GM19238 (cell line): ENCODE measurements around the gene PNPLA8.
"Not testable (repeated sequence)": the region's sequence is repeated elsewhere in the genome, so short reads cannot be mapped to it uniquely, and the experiment has no call there.

Experiments used
- DNase-seq: peaks from one replicate; pipeline ENCODE4 v3.0.0; 2011; ENCODE audit warnings: low spot score; ENCODE audit not compliant: insufficient read length

Gene PNPLA8, protein sequence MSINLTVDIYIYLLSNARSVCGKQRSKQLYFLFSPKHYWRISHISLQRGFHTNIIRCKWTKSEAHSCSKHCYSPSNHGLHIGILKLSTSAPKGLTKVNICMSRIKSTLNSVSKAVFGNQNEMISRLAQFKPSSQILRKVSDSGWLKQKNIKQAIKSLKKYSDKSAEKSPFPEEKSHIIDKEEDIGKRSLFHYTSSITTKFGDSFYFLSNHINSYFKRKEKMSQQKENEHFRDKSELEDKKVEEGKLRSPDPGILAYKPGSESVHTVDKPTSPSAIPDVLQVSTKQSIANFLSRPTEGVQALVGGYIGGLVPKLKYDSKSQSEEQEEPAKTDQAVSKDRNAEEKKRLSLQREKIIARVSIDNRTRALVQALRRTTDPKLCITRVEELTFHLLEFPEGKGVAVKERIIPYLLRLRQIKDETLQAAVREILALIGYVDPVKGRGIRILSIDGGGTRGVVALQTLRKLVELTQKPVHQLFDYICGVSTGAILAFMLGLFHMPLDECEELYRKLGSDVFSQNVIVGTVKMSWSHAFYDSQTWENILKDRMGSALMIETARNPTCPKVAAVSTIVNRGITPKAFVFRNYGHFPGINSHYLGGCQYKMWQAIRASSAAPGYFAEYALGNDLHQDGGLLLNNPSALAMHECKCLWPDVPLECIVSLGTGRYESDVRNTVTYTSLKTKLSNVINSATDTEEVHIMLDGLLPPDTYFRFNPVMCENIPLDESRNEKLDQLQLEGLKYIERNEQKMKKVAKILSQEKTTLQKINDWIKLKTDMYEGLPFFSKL

GRCh38 chr7:108525985-108526767 is at the start of gene PNPLA8:
Gene PNPLA8, minus strand, starts transcription at chr7:108526135. Its CDS starts 10,644 bp downstream, at chr7:108515491.
- peak; percentile 81 for DNase-seq

- no peak for DNase-seq
Observed at GRCh38 chr7:108575156-108575555, 49.2 kb upstream of the PNPLA8 start.

- no peak for DNase-seq
Observed at GRCh38 chr7:108572480-108572879, 46.5 kb upstream of the PNPLA8 start.

- peak; percentile 7 for DNase-seq
Observed at GRCh38 chr7:108570146-108570755, 44.3 kb upstream of the PNPLA8 start.

DNA sequence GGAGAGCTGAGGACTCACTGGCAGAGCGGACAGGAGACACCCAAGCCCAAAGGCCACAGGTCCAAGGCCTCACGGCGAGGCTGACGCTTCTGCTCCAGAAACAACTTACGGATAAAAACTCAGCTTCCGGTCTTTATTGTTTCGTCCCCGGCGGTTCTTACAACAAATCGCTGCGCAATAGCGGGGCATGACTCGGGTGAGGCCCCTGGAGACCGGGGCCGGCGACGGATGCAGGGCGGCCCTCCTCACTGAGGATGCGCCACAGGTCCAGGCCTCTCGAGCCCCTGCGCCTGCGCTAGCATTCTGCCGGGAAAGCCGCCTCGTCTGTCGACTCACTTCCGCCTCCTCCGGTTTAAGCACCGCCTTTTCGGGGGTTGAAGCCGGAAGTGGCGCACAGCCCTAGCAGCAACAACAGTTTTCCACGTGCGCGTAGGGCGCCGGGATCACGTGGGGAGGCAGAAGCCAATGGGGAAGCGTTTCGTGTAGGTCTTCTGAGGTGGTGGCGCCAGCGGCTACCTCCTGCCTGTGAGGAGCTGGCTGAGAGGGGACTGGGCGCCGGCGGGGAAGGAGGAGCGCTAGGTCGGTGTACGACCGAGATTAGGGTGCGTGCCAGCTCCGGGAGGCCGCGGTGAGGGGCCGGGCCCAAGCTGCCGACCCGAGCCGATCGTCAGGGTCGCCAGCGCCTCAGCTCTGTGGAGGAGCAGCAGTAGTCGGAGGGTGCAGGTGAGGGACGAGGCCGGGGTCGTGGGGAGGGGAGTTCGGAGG is 43.6 kb upstream of the PNPLA8 start, which contains the start of the genes DNAJB9 and THAP5:
Gene DNAJB9, plus strand, starts transcription at position 494 of the 765 bp plus-strand sequence. CDS start 1,853 bp downstream, outside the sequence.
Gene THAP5, minus strand, starts transcription at position 326 of the 765 bp plus-strand sequence. Its CDS starts 137 bp downstream, at position 189.
- DNase-seq = peak; percentile 88

- no peak for DNase-seq
Observed at GRCh38 chr7:108568801-108569380, 43.0 kb upstream of the PNPLA8 start.

GRCh38 chr7:108565987-108566386 is 40.1 kb upstream of the PNPLA8 start:
- DNase-seq = no peak

DNA sequence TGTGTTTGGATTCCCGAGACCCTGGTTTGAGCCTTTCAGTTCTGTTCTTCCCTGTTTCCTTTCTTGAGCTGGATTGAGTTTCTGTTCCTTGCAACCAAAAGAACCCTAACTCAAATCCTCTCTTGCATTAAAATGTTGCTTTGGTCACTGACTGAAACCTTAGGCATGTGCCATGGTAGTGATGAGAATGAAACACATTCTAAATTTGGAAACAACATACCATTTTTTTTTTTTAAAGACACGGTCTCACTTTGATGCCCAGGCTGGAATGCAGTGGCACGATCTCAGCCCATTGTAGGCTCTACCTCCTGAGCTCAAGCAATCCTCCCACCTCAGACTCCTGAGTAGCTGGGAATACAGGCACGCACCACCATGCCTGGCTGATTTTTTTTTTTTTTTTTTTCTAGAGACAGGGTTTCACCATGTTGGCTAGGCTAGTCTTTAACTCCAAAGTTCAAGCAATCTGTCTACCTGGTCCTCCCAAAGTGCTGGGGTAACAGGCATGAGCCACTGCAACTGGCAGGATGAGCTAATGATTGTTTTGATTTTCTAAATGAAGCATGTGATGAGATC is 35.2 kb upstream of the PNPLA8 start:
- DNase-seq = no peak

DNA sequence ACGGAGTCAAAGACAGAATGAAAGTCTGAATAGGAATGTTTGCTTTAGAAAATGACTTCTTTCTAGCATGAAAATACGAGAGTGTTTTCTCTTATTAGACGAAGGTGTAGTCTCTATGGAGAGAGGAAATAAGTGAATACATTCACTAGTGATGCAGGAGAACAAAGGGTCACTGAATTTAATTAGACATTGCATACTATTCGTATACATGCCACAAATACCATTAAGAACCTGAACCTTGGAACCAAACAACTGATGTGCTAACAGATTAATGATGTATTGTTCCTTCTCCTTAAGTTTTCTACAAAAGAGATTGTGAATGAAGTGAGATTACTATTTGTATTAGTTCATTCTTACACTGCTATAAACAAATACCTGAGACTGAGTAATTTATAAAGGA is 33.3 kb upstream of the PNPLA8 start:
- no peak for DNase-seq

- DNase-seq = no peak
Observed at GRCh38 chr7:108557617-108558016, 31.7 kb upstream of the PNPLA8 start.

GRCh38 chr7:108557191-108557590 is 31.3 kb upstream of the PNPLA8 start:
- DNase-seq = no peak

DNA sequence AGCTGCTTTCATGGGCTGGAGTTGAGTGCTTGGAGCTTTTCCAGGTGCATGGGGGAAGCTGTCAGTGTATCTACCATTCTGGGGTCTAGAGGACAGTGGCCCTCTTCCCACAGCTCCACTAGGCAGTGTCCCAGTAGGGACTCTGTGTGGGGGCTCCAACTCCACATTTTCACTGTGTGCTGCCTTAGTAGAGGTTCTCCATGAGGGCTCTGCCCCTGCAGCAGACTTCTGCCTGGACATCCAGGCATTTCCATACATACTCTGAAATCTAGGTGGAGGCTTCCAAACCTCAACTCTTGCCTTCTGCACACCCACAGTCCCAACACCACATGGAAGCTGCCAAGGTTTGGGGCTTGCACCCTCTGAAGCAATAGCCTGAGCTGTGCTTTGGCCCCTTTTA is 30.7 kb upstream of the PNPLA8 start:
- DNase-seq = not testable (repeated sequence)

GRCh38 chr7:108548141-108548896 is 22.4 kb upstream of the PNPLA8 start:
- DNase-seq = not testable (repeated sequence)

DNA sequence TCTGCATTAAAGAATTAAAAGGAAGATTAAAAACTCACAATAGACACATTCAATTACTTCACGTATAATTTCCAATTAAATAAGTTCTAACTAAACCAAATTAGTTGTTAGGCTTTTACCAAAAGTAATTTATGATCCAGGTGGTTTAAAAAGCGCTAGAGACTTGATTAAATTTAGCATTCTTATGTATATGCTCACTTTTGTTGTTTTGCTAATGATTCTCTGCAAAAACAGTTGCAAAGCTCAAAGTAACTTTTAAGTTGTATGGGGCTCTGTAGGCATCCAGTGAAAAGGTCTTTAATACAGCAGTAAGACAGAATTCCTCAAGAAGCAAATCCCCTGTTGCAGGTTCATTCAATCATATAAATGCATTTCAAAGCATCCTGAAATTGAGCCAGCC is 15.5 kb upstream of the PNPLA8 start:
- no peak for DNase-seq

DNA sequence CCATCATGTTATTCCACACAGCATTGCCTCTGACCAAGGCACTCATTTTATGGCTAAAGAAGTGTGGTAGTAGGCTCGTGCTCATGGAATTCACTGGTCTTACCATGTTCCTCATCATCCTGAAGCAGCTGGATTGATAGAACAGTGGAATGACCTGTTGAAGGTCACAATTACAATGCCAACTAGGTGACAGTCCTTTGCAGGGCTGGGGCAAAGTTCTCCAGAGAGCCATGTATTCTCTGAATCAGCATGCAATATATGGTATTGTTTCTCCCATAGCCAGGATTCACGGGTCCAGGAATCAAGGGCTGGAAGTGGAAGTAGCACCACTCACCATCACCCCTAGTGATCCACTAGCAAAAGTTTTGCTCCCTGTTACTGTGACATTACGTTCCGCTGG is 12.8 kb upstream of the PNPLA8 start:
- not testable (repeated sequence) for DNase-seq

DNA sequence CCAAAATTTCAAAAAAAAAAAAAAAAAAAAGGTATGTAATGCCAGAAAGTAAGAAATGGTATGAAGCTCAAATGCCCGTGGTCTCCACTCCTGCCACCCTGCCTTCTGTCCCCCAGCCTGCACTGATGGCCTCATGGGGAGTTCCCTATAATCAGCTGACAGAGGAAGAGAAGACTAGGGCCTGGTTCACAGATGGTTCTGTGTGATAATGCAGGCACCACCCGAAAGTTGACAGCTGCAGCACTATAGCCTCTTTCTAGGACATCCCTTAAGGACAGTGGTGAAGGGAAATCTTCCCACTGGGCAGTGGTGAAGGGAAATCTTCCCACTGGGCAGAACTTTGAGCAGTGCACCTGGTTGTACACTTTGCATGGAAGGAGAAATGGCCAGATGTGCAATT is 12.3 kb upstream of the PNPLA8 start:
- not testable (repeated sequence) for DNase-seq

- DNase-seq = no peak
Observed at GRCh38 chr7:108537229-108537628, 11.3 kb upstream of the PNPLA8 start.

GRCh38 chr7:108535744-108536143 is 9.8 kb upstream of the PNPLA8 start:
- DNase-seq = no peak

- no peak for DNase-seq
Observed at GRCh38 chr7:108535257-108535656, 9.3 kb upstream of the PNPLA8 start.
